ENCODE results near the gene FBXO24.

DNA sequence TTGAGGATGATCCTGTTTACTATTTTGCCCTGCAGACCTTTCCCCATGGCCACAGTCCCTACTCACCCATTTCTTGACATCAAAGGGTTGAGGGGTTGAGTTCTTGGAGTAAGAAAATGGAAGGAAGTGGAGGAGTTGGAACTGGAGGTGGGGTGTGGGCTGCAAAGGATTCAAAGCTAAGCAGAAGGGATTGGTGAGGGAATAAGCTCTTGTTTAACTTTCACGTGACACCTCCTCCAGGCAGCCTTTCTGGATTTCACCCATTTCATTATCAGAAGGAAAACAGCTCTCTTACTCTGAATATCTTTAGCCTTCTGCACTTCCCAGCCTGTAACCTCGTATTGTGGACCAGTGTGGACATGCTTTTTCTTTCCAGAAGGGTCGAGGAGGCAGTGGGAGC, 39.9 kb downstream of the FBXO24 start:
- TF ChIP-seq, protein P1, sequence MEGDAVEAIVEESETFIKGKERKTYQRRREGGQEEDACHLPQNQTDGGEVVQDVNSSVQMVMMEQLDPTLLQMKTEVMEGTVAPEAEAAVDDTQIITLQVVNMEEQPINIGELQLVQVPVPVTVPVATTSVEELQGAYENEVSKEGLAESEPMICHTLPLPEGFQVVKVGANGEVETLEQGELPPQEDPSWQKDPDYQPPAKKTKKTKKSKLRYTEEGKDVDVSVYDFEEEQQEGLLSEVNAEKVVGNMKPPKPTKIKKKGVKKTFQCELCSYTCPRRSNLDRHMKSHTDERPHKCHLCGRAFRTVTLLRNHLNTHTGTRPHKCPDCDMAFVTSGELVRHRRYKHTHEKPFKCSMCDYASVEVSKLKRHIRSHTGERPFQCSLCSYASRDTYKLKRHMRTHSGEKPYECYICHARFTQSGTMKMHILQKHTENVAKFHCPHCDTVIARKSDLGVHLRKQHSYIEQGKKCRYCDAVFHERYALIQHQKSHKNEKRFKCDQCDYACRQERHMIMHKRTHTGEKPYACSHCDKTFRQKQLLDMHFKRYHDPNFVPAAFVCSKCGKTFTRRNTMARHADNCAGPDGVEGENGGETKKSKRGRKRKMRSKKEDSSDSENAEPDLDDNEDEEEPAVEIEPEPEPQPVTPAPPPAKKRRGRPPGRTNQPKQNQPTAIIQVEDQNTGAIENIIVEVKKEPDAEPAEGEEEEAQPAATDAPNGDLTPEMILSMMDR (IDR thresholded peaks at IDR 0.05) = no peak
- TF ChIP-seq POLR2A (IDR thresholded peaks at IDR 0.05) = no peak

Measured in lower leg skin (tissue), 3 donors.